CD4-positive, alpha-beta T cell (primary cell): ENCODE measurements around the gene IQSEC1. TPM values are rescaled to one million over a fixed set of nuclear protein-coding genes. Genes with fewer than 3 reads are reported as not detected.

Experiments
- ATAC-seq: fragments of 200-7000 bp; cut with Tn5 transposase; one replicate; pipeline ENCODE4 v1.10.0; 2022; ENCODE audit warnings: mild to moderate bottlenecking; ENCODE audit not compliant: poor library complexity
- CTCF ChIA-PET: fragments of 350-600 bp; sonication (Branson Sonifier 250); formaldehyde crosslinking; loops from one replicate; lab custom pipeline; 2021; ENCODE audit warnings: antibody characterized with exemption, inconsistent platforms; lab: Charles Lee
- POLR2A ChIA-PET: fragments of 350-600 bp; sonication (Branson Sonifier 250); formaldehyde crosslinking; loops from one replicate; lab custom pipeline; 2021; ENCODE audit warnings: antibody characterized with exemption, inconsistent platforms; lab: Charles Lee
- DNase-seq, 14 experiments: peaks; one replicate each; pipeline ENCODE4 v3.0.0-alpha.2; 2013 to 2020; ENCODE audit warnings: mixed read lengths in 2 of 14
- H3K27ac ChIP-seq, 2 donors: one replicate each; pipeline versions ENCODE4 v1.5.1 to v1.7.0; 2013; ENCODE audit warnings: low read length in 2 of 2, low read depth in 1 of 2, mild to moderate bottlenecking in 1 of 2
- H3K27me3 ChIP-seq, 2 experiments: 1 replicate in 1 of 2; 2 replicates in 1 of 2; pipeline versions ENCODE4 v1.6.1 to v1.7.0; 2013; ENCODE audit warnings: low read length in 2 of 2, control low read depth in 1 of 2, mild to moderate bottlenecking in 1 of 2, moderate library complexity in 1 of 2; ENCODE audit not compliant: insufficient read depth in 2 of 2, control insufficient read depth in 1 of 2
- H3K36me3 ChIP-seq: one replicate; pipeline ENCODE4 v1.6.1; 2013; ENCODE audit warnings: low read length, control low read depth; ENCODE audit not compliant: insufficient read depth
- H3K4me1 ChIP-seq: one replicate; pipeline ENCODE4 v1.6.1; 2013; ENCODE audit warnings: low read length, control low read depth; ENCODE audit not compliant: insufficient read depth
- H3K4me3 ChIP-seq: one replicate; pipeline ENCODE4 v1.5.1; 2013; ENCODE audit warnings: mild to moderate bottlenecking, low read length, moderate library complexity
- H3K9me3 ChIP-seq, 2 experiments: 1 replicate in 1 of 2; 2 replicates in 1 of 2; pipeline versions ENCODE4 v1.6.1 to v1.7.0; 2013; ENCODE audit warnings: low read length in 2 of 2, mild to moderate bottlenecking in 2 of 2, control low read depth in 1 of 2, moderate library complexity in 1 of 2; ENCODE audit not compliant: control insufficient read depth in 1 of 2, insufficient read depth in 1 of 2
- H3K27ac Mint-ChIP-seq: one replicate; pipeline ENCODE4 v1.8.0; 2020; ENCODE audit warnings: mixed read lengths
- H3K27me3 Mint-ChIP-seq: one replicate; pipeline ENCODE4 v1.8.0; 2021; ENCODE audit warnings: mixed read lengths
- H3K36me3 Mint-ChIP-seq: one replicate; pipeline ENCODE4 v1.8.0; 2021; ENCODE audit warnings: low read depth, mixed read lengths
- H3K4me1 Mint-ChIP-seq: one replicate; pipeline ENCODE4 v1.8.0; 2021; ENCODE audit warnings: low read depth, mixed read lengths
- H3K4me3 Mint-ChIP-seq: one replicate; pipeline ENCODE4 v1.8.0; 2020; ENCODE audit warnings: mild to moderate bottlenecking, mixed read lengths
- H3K9me3 Mint-ChIP-seq: one replicate; pipeline ENCODE4 v1.8.0; 2020; ENCODE audit warnings: mixed read lengths
- CTCF ChIP-seq: fragments of 200-600 bp; IDR thresholded peaks from one replicate; pipeline ENCODE4 v1.8.0; 2022; ENCODE audit warnings: antibody characterized with exemption, mild to moderate bottlenecking
- intact Hi-C, 2 experiments: fragments of 100-400 bp; cut with DNase I in 1 of 2; cut with micrococcal nuclease in 1 of 2; formaldehyde crosslinking; loops; one replicate each; pipeline versions ENCODE4 v1.15.1 to v1.9.0; 2023 to 2025; cut with DNase I, micrococcal nuclease
- total RNA-seq, 174 experiments: library from RNA in 2 of 174; stranded (reverse) in 2 of 174; gene quantifications; one replicate each; pipeline ENCODE4 v1.2.3 and lab custom pipeline; 2021 to 2026

IQSEC1 gene
- total RNA-seq, 2 experiments from 2014 or later: 102 to 108 TPM

- CTCF ChIA-PET: no interaction called here
- H3K27ac ChIP-seq: no peak overlapping the region
These were observed 115.9 kb downstream of the IQSEC1 start for GRCh38 chr3:12957339-12957738.

GRCh38 chr3:12956316-12956660 lies 116.9 kb downstream of the IQSEC1 start:
- DNase-seq: no peak
- Histone ChIP-seq H3K27me3 (no peaks in the 10 kb centered on the region), H3K9me3 (no peaks in the 10 kb centered on the region), H3K4me1 (peaks cover 95% of the 10 kb centered on the region), H3K36me3 (peaks cover 26% of the 10 kb centered on the region), H3K27ac (no peak overlapping the region), H3K4me3 (no peak overlapping the region)
- POLR2A ChIA-PET: no interaction called here
- Mint-ChIP-seq H3K36me3 (peaks cover 34% of the 10 kb centered on the region), H3K27me3 (no peaks in the 10 kb centered on the region), H3K9me3 (no peaks in the 10 kb centered on the region), H3K27ac (peak overlapping the region; percentile 47), H3K4me1 (peaks cover 77% of the 10 kb centered on the region), H3K4me3 (no peak overlapping the region)
- no peak for TF ChIP-seq CTCF
- ATAC-seq: no peak
- intact Hi-C loops: no loop called here
- CTCF ChIA-PET: no interaction called here

More at GRCh38 chr3:12957339-12957738, 115.9 kb downstream of the IQSEC1 start:
- H3K27ac Mint-ChIP-seq: peak overlapping the region; percentile 52
- Histone ChIP-seq H3K36me3 (peaks cover 31% of the 10 kb centered on the region), H3K4me1 (peaks cover 95% of the 10 kb centered on the region), H3K27me3 (no peaks in the 10 kb centered on the region), H3K4me3 (no peak overlapping the region), H3K9me3 (no peaks in the 10 kb centered on the region)
- no peaks in the 10 kb centered on the region for H3K9me3 Mint-ChIP-seq
- H3K27me3 Mint-ChIP-seq: no peaks in the 10 kb centered on the region
- DNase-seq (no peak), ATAC-seq (no peak)
- peaks cover 80% of the 10 kb centered on the region for H3K4me1 Mint-ChIP-seq
- H3K4me3 Mint-ChIP-seq: no peak overlapping the region
- POLR2A ChIA-PET: interaction anchor here (0.8 to 1.5 kb wide), 2 partner anchors 9 to 1176 kb away, joined by 3 read pairs; no protein-coding TSS in a partner anchor
- intact Hi-C loops: no loop called here
- TF ChIP-seq CTCF: no peak
- peaks cover 30% of the 10 kb centered on the region for H3K36me3 Mint-ChIP-seq

DNA sequence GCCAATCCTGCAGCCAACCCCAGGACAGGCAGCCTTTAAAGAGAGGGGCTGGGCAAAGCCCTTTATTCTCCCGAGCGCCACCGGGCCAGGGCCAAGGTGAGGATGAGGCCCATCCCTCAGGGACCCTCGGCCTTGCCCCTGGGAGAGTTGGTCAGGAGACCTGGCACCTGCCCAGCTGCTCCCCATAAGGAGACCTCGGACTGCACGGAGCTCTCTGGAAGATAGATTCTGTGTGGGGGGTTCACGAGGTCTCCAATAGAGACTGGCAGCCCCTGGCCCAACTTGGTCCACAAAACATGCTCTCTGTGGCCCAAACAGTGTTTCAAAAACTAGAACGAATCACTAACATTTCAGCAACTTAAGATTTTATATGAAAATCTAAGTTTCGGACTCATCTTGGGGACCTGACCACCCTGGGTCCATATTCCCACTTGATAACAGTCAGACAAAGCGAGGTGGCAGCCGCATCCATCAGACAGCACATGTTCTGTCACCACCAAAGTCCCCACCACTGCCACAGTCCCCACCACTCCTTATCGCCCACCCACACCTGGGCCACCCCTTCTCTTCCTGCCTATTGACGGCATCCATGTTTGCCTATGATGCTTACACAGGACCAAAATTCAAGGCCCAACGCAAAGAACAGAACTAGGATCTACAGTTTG lies 117.4 kb downstream of the IQSEC1 start:
- peak overlapping the region; percentile 63 for H3K27ac Mint-ChIP-seq
- POLR2A ChIA-PET: no interaction called here
- CTCF ChIA-PET: interaction anchor here (1.1 kb wide), 1 partner anchor 28 kb away, joined by 3 read pairs; no protein-coding TSS in a partner anchor
- no peak overlapping the region for H3K4me3 Mint-ChIP-seq
- intact Hi-C loops: no loop called here
- no peaks in the 10 kb centered on the region for H3K27me3 ChIP-seq
- H3K27me3 Mint-ChIP-seq: no peaks in the 10 kb centered on the region
- no peaks in the 10 kb centered on the region for H3K9me3 ChIP-seq
- peaks cover 72% of the 10 kb centered on the region for H3K4me1 Mint-ChIP-seq
- H3K9me3 Mint-ChIP-seq: no peaks in the 10 kb centered on the region
- no peak overlapping the region for H3K4me3 ChIP-seq
- H3K36me3 Mint-ChIP-seq: peaks cover 34% of the 10 kb centered on the region
- ATAC-seq (no peak), DNase-seq (no peak)
- no peak overlapping the region for H3K27ac ChIP-seq
- H3K36me3 ChIP-seq: peaks cover 21% of the 10 kb centered on the region
- no peak for TF ChIP-seq CTCF
- peaks cover 95% of the 10 kb centered on the region for H3K4me1 ChIP-seq
